Osteoblast (primary cell): ENCODE measurements around the gene CXCR6. TPM values are rescaled to one million over a fixed set of nuclear protein-coding genes. Genes with fewer than 3 reads are reported as not detected.

Experiments used
- DNase-seq: peaks from one replicate; pipeline ENCODE4 v3.0.0; 2011; ENCODE audit warnings: low spot score, mixed read lengths; ENCODE audit not compliant: insufficient read length; ENCODE audit errors: missing footprints
- H2AFZ ChIP-seq: 2 replicates; pipeline ENCODE4 v1.6.0; 2011; ENCODE audit warnings: mild to moderate bottlenecking, low read length
- H3K27ac ChIP-seq: 2 replicates; pipeline ENCODE4 v1.5.1; 2011; ENCODE audit warnings: mild to moderate bottlenecking, low read depth, low read length, moderate library complexity
- H3K27me3 ChIP-seq: 2 replicates; pipeline ENCODE4 v1.6.0; 2012; ENCODE audit warnings: mild to moderate bottlenecking, control low read depth, inconsistent platforms, low read length, moderate library complexity; ENCODE audit not compliant: insufficient read depth
- H3K36me3 ChIP-seq: 2 replicates; pipeline ENCODE4 v1.5.1; 2011; ENCODE audit warnings: mild to moderate bottlenecking, low read length, control low read depth, moderate library complexity; ENCODE audit not compliant: insufficient read depth
- H3K4me1 ChIP-seq: 2 replicates; pipeline ENCODE4 v1.5.1; 2011; ENCODE audit warnings: mild to moderate bottlenecking, low read length, control low read depth, moderate library complexity; ENCODE audit not compliant: insufficient read depth
- H3K4me2 ChIP-seq: 2 replicates; pipeline ENCODE4 v1.6.0; 2011; ENCODE audit warnings: mild to moderate bottlenecking, low read length; ENCODE audit not compliant: insufficient read depth
- H3K4me3 ChIP-seq: fragments of 200-600 bp; sonication (generic); 3 replicates; pipeline ENCODE4 v1.5.1; 2012; ENCODE audit warnings: mild to moderate bottlenecking, low read length, inconsistent platforms; ENCODE audit not compliant: insufficient read depth
- H3K79me2 ChIP-seq: 2 replicates; pipeline ENCODE4 v1.6.0; 2012; ENCODE audit warnings: mild to moderate bottlenecking, low read length, control low read depth, inconsistent platforms; ENCODE audit not compliant: insufficient read depth
- H3K9me3 ChIP-seq: 2 replicates; pipeline ENCODE4 v1.5.1; 2011; ENCODE audit warnings: low read depth, low read length, control low read depth
- H4K20me1 ChIP-seq: 2 replicates; pipeline ENCODE4 v1.6.0; 2012; ENCODE audit warnings: mild to moderate bottlenecking, low read length, control low read depth; ENCODE audit not compliant: insufficient read depth
- total RNA-seq: library from RNA; depleted of rRNA; stranded (reverse); fragments of >200 nt; gene quantifications from 2 replicates; pipeline ENCODE4 v1.2.3, GENCODE V29; 2012
- TF ChIP-seq, protein P1 (sequence below): IDR thresholded peaks from 2 replicates; pipeline ENCODE4 v1.5.1; 2011; ENCODE audit warnings: mild to moderate bottlenecking, low read depth, low read length, moderate library complexity; ENCODE audit errors: extremely low read depth

CXCR6 gene
- total RNA-seq, 1 donor, result not detected

DNA sequence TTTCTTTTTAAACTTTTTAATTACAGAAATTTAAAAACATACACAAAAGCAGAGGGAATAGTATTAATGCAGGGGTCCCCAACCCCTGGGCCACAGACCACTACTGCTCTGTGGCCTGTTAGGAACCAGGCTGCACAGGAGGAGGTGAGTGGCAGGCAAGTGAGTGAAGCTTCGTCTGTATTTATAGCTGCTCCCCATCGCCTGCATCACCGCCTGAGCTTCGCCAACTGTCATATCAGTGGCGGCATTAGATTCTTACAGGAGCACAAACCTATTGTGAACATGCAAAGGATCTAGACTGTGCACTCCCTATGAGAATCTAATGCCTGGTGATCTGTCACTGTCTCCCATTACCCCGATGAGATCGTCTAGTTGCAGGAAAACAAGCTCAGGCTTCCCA lies 34.5 kb upstream of the CXCR6 start:
- Histone ChIP-seq H3K4me1 (peaks cover 21% of the 10 kb centered on the region), H3K9me3 (no peaks in the 10 kb centered on the region), H3K4me2 (no peak overlapping the region), H2AFZ (no peak overlapping the region), H3K79me2 (no peaks in the 10 kb centered on the region), H4K20me1 (no peaks in the 10 kb centered on the region), H3K36me3 (no peaks in the 10 kb centered on the region), H3K27ac (no peak overlapping the region), H3K4me3 (no peak overlapping the region), H3K27me3 (peaks cover 11% of the 10 kb centered on the region)
- TF ChIP-seq, protein P1, sequence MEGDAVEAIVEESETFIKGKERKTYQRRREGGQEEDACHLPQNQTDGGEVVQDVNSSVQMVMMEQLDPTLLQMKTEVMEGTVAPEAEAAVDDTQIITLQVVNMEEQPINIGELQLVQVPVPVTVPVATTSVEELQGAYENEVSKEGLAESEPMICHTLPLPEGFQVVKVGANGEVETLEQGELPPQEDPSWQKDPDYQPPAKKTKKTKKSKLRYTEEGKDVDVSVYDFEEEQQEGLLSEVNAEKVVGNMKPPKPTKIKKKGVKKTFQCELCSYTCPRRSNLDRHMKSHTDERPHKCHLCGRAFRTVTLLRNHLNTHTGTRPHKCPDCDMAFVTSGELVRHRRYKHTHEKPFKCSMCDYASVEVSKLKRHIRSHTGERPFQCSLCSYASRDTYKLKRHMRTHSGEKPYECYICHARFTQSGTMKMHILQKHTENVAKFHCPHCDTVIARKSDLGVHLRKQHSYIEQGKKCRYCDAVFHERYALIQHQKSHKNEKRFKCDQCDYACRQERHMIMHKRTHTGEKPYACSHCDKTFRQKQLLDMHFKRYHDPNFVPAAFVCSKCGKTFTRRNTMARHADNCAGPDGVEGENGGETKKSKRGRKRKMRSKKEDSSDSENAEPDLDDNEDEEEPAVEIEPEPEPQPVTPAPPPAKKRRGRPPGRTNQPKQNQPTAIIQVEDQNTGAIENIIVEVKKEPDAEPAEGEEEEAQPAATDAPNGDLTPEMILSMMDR, result no peak
- DNase-seq, result no peak

DNA sequence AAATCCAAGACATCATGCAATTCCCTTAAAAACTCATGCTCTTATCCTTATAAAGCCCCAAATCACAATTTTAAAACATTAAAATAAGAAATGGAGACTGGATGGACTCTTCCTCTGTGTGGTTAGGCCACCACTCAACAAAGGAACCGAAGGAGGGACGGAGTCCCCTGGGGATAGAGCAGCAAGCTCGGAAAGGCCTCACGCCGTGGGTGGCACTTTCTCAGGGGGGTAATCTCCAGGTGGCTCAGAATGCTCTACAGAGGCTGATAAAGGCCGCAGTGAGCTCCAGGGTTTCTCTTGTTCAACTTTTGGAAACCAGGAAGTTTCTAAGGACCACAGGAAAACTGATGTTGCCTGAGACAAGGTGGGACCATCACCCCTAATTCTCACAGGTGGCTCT lies 33.7 kb upstream of the CXCR6 start:
- Histone ChIP-seq H3K27ac (no peak overlapping the region), H3K4me1 (peaks cover 21% of the 10 kb centered on the region), H4K20me1 (no peaks in the 10 kb centered on the region), H3K36me3 (no peaks in the 10 kb centered on the region), H3K9me3 (no peaks in the 10 kb centered on the region), H3K4me2 (no peak overlapping the region), H3K4me3 (no peak overlapping the region), H3K79me2 (no peaks in the 10 kb centered on the region), H3K27me3 (peaks cover 12% of the 10 kb centered on the region), H2AFZ (no peak overlapping the region)
- TF ChIP-seq, protein P1, result no peak
- DNase-seq, result no peak

DNA sequence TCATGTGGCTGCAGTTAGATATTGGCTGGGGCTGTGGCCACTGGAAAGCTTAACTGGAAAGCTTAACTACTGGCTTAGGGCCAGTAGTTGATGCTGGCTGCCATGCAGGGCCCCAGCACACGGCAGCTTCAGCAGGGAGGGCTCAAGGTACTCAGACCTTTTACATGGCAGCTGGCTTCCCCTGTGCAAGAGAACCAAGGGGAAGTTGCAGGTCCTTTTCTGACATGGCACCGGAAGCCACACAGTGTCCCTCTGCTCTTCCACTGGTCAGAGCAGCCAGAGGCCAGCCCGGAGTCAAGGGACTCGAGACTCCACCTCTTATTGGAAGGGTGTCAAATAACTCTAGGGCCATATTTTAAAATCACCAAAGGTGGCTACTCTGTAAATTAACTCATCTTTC lies 32.4 kb upstream of the CXCR6 start:
- no peak overlapping the region for H3K4me2 ChIP-seq
- H3K4me1 ChIP-seq, result peaks cover 28% of the 10 kb centered on the region
- no peak overlapping the region for H2AFZ ChIP-seq
- H3K27ac ChIP-seq, result no peak overlapping the region
- no peaks in the 10 kb centered on the region for H4K20me1 ChIP-seq
- peaks cover 12% of the 10 kb centered on the region for H3K27me3 ChIP-seq
- H3K4me3 ChIP-seq, result no peak overlapping the region
- H3K79me2 ChIP-seq, result no peaks in the 10 kb centered on the region
- peak; percentile 82 for DNase-seq
- TF ChIP-seq, protein P1, result no peak
- H3K36me3 ChIP-seq, result no peaks in the 10 kb centered on the region
- H3K9me3 ChIP-seq, result no peaks in the 10 kb centered on the region

DNA sequence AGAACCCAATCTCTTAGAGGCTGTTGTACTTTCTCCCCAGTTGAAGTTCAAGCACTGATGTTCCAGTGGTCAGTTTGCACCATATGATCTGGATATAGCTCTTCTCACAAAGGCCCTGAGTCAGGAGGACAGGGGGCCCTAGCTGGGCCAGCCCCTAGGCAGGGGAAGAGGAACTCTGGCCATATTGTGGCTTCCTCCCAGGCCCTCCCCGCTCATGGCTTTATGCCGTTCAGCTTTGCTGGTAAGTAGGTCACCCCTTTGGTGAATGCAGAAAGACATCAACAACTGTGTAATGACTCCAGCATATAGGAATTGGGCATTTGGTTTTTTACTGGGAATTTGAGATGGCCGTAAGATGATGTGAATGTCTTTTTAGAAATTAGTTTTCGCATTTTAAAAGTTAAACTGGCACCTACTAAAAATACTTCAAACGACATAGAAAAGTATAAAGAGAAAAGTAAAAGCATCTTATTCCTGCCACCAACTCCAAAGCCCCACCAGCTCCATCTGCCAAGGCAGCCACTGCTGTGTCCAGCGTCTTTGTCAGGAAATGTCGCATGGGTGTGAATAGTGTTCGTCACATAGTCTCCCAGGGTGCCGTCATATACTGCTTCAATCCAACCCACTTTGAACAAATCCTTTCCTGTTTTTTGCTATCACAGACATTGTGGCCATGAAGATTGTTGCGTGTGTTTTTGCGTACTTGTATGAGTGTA lies 31.6 kb upstream of the CXCR6 start:
- H3K9me3 ChIP-seq, result no peaks in the 10 kb centered on the region
- no peak overlapping the region for H2AFZ ChIP-seq
- H3K79me2 ChIP-seq, result no peaks in the 10 kb centered on the region
- no peak overlapping the region for H3K4me2 ChIP-seq
- peaks cover 12% of the 10 kb centered on the region for H3K27me3 ChIP-seq
- no peak overlapping the region for H3K27ac ChIP-seq
- no peaks in the 10 kb centered on the region for H4K20me1 ChIP-seq
- no peak for DNase-seq
- TF ChIP-seq, protein P1, result no peak
- H3K36me3 ChIP-seq, result no peaks in the 10 kb centered on the region
- peaks cover 27% of the 10 kb centered on the region for H3K4me1 ChIP-seq
- no peak overlapping the region for H3K4me3 ChIP-seq
